Measurements from ENCODE around the gene PCSK1.

DNA sequence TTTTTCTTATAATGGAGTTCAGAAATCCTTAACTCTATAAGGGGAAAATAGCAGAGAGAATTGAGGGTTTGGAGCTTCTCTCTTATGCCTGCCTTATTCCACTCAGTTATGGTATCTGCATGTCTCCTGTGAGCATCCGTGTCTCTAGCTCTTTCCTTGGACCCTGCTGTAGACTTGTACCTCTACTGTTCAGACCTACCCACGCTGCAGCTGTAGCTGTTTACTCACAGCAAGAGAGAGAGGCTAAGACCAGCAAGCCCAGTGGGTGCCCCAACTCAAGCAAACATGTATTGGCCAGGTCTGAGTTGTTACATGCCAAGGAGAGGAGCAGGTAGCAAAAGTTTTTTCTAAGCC, 7.1 kb upstream of the PCSK1 start:
- TF ChIP-seq CREB1 (CRISPR knock-in tag; IDR thresholded peaks at IDR 0.05) (no peak), JAZF1 (CRISPR knock-in tag; IDR thresholded peaks at IDR 0.05) (no peak), ZNF121 (CRISPR knock-in tag; IDR thresholded peaks at IDR 0.05) (no peak), NFYB (CRISPR knock-in tag; conservative IDR thresholded peaks at IDR 0.05; ENCODE audit: low read depth) (no peak), ZNF671 (CRISPR knock-in tag; IDR thresholded peaks at IDR 0.05) (no peak), ZBTB21 (CRISPR knock-in tag; IDR thresholded peaks at IDR 0.05; ENCODE audit: borderline replicate concordance) (no peak), MYBL2 (CRISPR knock-in tag; IDR thresholded peaks at IDR 0.05) (no peak)
- TF ChIP-seq, protein P1, sequence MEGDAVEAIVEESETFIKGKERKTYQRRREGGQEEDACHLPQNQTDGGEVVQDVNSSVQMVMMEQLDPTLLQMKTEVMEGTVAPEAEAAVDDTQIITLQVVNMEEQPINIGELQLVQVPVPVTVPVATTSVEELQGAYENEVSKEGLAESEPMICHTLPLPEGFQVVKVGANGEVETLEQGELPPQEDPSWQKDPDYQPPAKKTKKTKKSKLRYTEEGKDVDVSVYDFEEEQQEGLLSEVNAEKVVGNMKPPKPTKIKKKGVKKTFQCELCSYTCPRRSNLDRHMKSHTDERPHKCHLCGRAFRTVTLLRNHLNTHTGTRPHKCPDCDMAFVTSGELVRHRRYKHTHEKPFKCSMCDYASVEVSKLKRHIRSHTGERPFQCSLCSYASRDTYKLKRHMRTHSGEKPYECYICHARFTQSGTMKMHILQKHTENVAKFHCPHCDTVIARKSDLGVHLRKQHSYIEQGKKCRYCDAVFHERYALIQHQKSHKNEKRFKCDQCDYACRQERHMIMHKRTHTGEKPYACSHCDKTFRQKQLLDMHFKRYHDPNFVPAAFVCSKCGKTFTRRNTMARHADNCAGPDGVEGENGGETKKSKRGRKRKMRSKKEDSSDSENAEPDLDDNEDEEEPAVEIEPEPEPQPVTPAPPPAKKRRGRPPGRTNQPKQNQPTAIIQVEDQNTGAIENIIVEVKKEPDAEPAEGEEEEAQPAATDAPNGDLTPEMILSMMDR (IDR thresholded peaks at IDR 0.05), result no peak
- TF ChIP-seq, protein P2, sequence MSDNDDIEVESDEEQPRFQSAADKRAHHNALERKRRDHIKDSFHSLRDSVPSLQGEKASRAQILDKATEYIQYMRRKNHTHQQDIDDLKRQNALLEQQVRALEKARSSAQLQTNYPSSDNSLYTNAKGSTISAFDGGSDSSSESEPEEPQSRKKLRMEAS (CRISPR knock-in tag; IDR thresholded peaks at IDR 0.05), result no peak
- TF ChIP-seq, protein P3, sequence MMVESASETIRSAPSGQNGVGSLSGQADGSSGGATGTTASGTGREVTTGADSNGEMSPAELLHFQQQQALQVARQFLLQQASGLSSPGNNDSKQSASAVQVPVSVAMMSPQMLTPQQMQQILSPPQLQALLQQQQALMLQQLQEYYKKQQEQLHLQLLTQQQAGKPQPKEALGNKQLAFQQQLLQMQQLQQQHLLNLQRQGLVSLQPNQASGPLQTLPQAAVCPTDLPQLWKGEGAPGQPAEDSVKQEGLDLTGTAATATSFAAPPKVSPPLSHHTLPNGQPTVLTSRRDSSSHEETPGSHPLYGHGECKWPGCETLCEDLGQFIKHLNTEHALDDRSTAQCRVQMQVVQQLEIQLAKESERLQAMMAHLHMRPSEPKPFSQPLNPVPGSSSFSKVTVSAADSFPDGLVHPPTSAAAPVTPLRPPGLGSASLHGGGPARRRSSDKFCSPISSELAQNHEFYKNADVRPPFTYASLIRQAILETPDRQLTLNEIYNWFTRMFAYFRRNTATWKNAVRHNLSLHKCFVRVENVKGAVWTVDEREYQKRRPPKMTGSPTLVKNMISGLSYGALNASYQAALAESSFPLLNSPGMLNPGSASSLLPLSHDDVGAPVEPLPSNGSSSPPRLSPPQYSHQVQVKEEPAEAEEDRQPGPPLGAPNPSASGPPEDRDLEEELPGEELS (CRISPR knock-in tag; IDR thresholded peaks at IDR 0.05), result no peak

Data from WTC11 (cell line).